Measurements from ENCODE around the gene CAMK2D.
"Not testable (repeated sequence)": the region's sequence is repeated elsewhere in the genome, so short reads cannot be mapped to it uniquely, and the experiment has no call there.

CAMK2D gene

GRCh38 chr4:113730467-113731216 lies 30.9 kb downstream of the CAMK2D start:
- DNase-seq, result no peak

- DNase-seq, result no peak
Observed at GRCh38 chr4:113727802-113728201, 33.7 kb downstream of the CAMK2D start.

- no peak for DNase-seq
Observed at GRCh38 chr4:113725963-113726362, 35.6 kb downstream of the CAMK2D start.

GRCh38 chr4:113718252-113718651 lies 43.3 kb downstream of the CAMK2D start:
- DNase-seq, result no peak

- DNase-seq, result no peak
Observed at GRCh38 chr4:113711883-113712662, 49.5 kb downstream of the CAMK2D start.

- no peak for DNase-seq
Observed at GRCh38 chr4:113708250-113708649, 53.3 kb downstream of the CAMK2D start.

- DNase-seq, result no peak
Observed at GRCh38 chr4:113707048-113707447, 54.5 kb downstream of the CAMK2D start.

- not testable (repeated sequence) for DNase-seq
Observed at GRCh38 chr4:113705097-113705496, 56.4 kb downstream of the CAMK2D start.

GRCh38 chr4:113702596-113702995 lies 58.9 kb downstream of the CAMK2D start:
- DNase-seq, result not testable (repeated sequence)

GRCh38 chr4:113701169-113701568 lies 60.4 kb downstream of the CAMK2D start:
- no peak for DNase-seq

GRCh38 chr4:113700602-113701150 lies 60.9 kb downstream of the CAMK2D start:
- no peak for DNase-seq

- DNase-seq, result no peak
Observed at GRCh38 chr4:113699772-113700171, 61.8 kb downstream of the CAMK2D start.

GRCh38 chr4:113697429-113697828 lies 64.1 kb downstream of the CAMK2D start:
- DNase-seq, result no peak

GRCh38 chr4:113695328-113696169 lies 66.0 kb downstream of the CAMK2D start:
- no peak for DNase-seq

- DNase-seq, result no peak
Observed at GRCh38 chr4:113694008-113694407, 67.5 kb downstream of the CAMK2D start.

- DNase-seq, result peak in 1 of 2 donors; percentile 44
Observed at GRCh38 chr4:113692809-113693411, 68.6 kb downstream of the CAMK2D start.

- DNase-seq, result no peak
Observed at GRCh38 chr4:113691676-113692075, 69.9 kb downstream of the CAMK2D start.

GRCh38 chr4:113689394-113689793 lies 72.1 kb downstream of the CAMK2D start:
- DNase-seq, result no peak

GRCh38 chr4:113687067-113687718 lies 74.3 kb downstream of the CAMK2D start:
- no peak for DNase-seq

GRCh38 chr4:113685157-113685556 lies 76.4 kb downstream of the CAMK2D start:
- DNase-seq, result not testable (repeated sequence)

GRCh38 chr4:113684534-113685091 lies 76.9 kb downstream of the CAMK2D start:
- no peak for DNase-seq

Data from CD4-positive, alpha-beta T cell treated with Interleukin-4 for 1 hour (primary cell).